Smooth muscle cell (in vitro differentiated cells): Measurements from ENCODE around the gene DPY30. TPM values are rescaled to one million over a fixed set of nuclear protein-coding genes. Genes with fewer than 3 reads are reported as not detected.
A peak's percentile ranks its signal among the peaks of the same experiment; 100 is the strongest.

Experiments
- DNase-seq: peaks from one replicate; lab custom pipeline; 2025; ENCODE audit not compliant: unreplicated experiment; lab: John Stamatoyannopoulos, UW
- H2AFZ ChIP-seq: fragments of 200-600 bp; sonication (generic); 2 replicates; pipeline ENCODE4 v1.6.0; 2016; ENCODE audit warnings: antibody characterized with exemption, low read depth, mild to moderate bottlenecking
- H3F3A ChIP-seq: fragments of 200-600 bp; sonication (generic); 2 replicates; pipeline ENCODE4 v1.6.0; 2017; ENCODE audit warnings: antibody characterized with exemption, low read depth
- H3K27ac ChIP-seq: fragments of 200-600 bp; sonication (generic); 2 replicates; pipeline ENCODE4 v1.5.1; 2016; ENCODE audit warnings: low read depth, mild to moderate bottlenecking
- H3K27me3 ChIP-seq: fragments of 200-600 bp; sonication (generic); 2 replicates; pipeline ENCODE4 v1.6.1; 2016; ENCODE audit warnings: low read depth, mild to moderate bottlenecking
- H3K36me3 ChIP-seq: fragments of 200-600 bp; sonication (generic); 2 replicates; pipeline ENCODE4 v1.5.1; 2016; ENCODE audit warnings: low read depth
- H3K4me1 ChIP-seq: fragments of 200-600 bp; sonication (generic); 2 replicates; pipeline ENCODE4 v1.5.1; 2016; ENCODE audit warnings: low read depth
- H3K4me2 ChIP-seq: fragments of 200-600 bp; sonication (generic); 2 replicates; pipeline ENCODE4 v1.6.0; 2016; ENCODE audit warnings: mild to moderate bottlenecking
- H3K4me3 ChIP-seq: fragments of 200-600 bp; sonication (generic); 2 replicates; pipeline ENCODE4 v1.5.1; 2016; ENCODE audit warnings: mild to moderate bottlenecking
- H3K79me2 ChIP-seq: fragments of 200-600 bp; sonication (generic); 2 replicates; pipeline ENCODE4 v1.6.0; 2016; ENCODE audit warnings: low read depth, mild to moderate bottlenecking
- H3K9ac ChIP-seq: fragments of 200-600 bp; sonication (generic); 2 replicates; pipeline ENCODE4 v1.6.0; 2016; ENCODE audit warnings: low read depth
- H3K9me3 ChIP-seq: fragments of 200-600 bp; sonication (generic); replicated peaks from 2 replicates; pipeline ENCODE4 v1.5.1; 2016; ENCODE audit warnings: low read depth
- H4K20me1 ChIP-seq: fragments of 200-600 bp; sonication (generic); 2 replicates; pipeline ENCODE4 v1.6.0; 2016; ENCODE audit warnings: low read depth
- CTCF ChIP-seq: fragments of 200-600 bp; sonication (generic); IDR thresholded peaks from 2 replicates; pipeline ENCODE4 v1.5.1; 2017; ENCODE audit warnings: borderline replicate concordance, mild to moderate bottlenecking, antibody characterized with exemption; ENCODE audit not compliant: insufficient read depth, poor library complexity, severe bottlenecking
- WGBS: methylation state at CpG from one replicate; pipeline ENCODE4 v1.1.7; 2016; ENCODE audit warnings: low lambda C conversion rate; 5-methylcytosine and 5-hydroxymethylcytosine counted together
- polyA plus RNA-seq: library from polyadenylated mRNA; unstranded; fragments of >200 nt; fragmentation: Nextera tagmentation; extraction: Ambion mirVana; gene quantifications from 2 replicates; pipeline ENCODE4 v1.2.1, GENCODE V29; 2016
- total RNA-seq: library from RNA; depleted of rRNA; stranded (reverse); fragments of >200 nt; gene quantifications from 2 replicates; pipeline ENCODE4 v1.2.3, GENCODE V29; 2014

The DPY30 gene
- total and polyA plus RNA-seq, 2 experiments from 2014 or later: 97.4 to 103 TPM

- Histone ChIP-seq H4K20me1 (peaks cover 90% of the 10 kb centered on the region), H3K9ac (no peak overlapping the region), H3K4me2 (no peak overlapping the region), H3K36me3 (no peaks in the 10 kb centered on the region), H3F3A (no peaks in the 10 kb centered on the region), H3K79me2 (peaks cover 100% of the 10 kb centered on the region), H3K4me1 (peaks cover 4% of the 10 kb centered on the region), H3K4me3 (no peak overlapping the region), H3K9me3 (no peaks in the 10 kb centered on the region), H3K27ac (no peak overlapping the region), H3K27me3 (no peaks in the 10 kb centered on the region), H2AFZ (no peak overlapping the region)
- 94% methylated on average over 5 of the region's 5 CpGs for WGBS
- TF ChIP-seq CTCF: no peak
- DNase-seq: no peak
Measured at GRCh38 chr2:31983762-31984467, 55.7 kb downstream of the DPY30 start.

GRCh38 chr2:31980674-31981356 is 58.8 kb downstream of the DPY30 start:
- Histone ChIP-seq H3K9ac (no peak overlapping the region), H3K4me2 (peak overlapping the region; percentile 33), H3K27ac (peak overlapping the region; percentile 60), H3K27me3 (no peaks in the 10 kb centered on the region), H3K4me3 (no peak overlapping the region), H3K79me2 (peaks cover 100% of the 10 kb centered on the region), H3F3A (no peaks in the 10 kb centered on the region), H3K36me3 (no peaks in the 10 kb centered on the region), H3K4me1 (peaks cover 4% of the 10 kb centered on the region), H4K20me1 (peaks cover 89% of the 10 kb centered on the region), H3K9me3 (no peaks in the 10 kb centered on the region), H2AFZ (no peak overlapping the region)
- no peak for TF ChIP-seq CTCF
- no peak for DNase-seq
- WGBS: 77% methylated on average over 6 of the region's 6 CpGs

- Histone ChIP-seq H3K9me3 (no peaks in the 10 kb centered on the region), H2AFZ (no peak overlapping the region), H3K27ac (no peak overlapping the region), H3K4me1 (peaks cover 4% of the 10 kb centered on the region), H3K79me2 (peaks cover 100% of the 10 kb centered on the region), H3K27me3 (no peaks in the 10 kb centered on the region), H3F3A (no peaks in the 10 kb centered on the region), H3K4me2 (no peak overlapping the region), H3K4me3 (no peak overlapping the region), H3K36me3 (no peaks in the 10 kb centered on the region), H4K20me1 (peaks cover 90% of the 10 kb centered on the region), H3K9ac (no peak overlapping the region)
- 93% methylated on average over 3 of the region's 3 CpGs for WGBS
- no peak for TF ChIP-seq CTCF
- DNase-seq: no peak
Measured at GRCh38 chr2:31979956-31980355, 59.6 kb downstream of the DPY30 start.
